ENCODE results near the gene PRKCZ.

DNA sequence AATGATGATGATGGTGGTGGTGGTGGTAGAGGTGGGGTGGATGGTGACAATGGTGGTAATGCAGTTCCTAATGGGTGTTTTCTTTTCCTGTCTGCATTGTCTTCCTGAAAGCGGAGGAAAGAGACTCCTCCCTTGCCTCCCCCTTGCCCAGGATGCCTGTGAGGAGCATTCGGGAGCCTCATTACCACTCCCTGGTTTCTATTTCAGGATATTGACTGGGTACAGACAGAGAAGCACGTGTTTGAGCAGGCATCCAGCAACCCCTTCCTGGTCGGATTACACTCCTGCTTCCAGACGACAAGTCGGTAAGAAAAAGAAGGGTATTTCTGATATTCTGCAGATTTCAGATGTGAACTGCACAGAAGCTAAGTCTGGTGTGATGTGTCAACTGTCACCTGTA is 105.6 kb downstream of the PRKCZ start:
- TF ChIP-seq, protein P1, sequence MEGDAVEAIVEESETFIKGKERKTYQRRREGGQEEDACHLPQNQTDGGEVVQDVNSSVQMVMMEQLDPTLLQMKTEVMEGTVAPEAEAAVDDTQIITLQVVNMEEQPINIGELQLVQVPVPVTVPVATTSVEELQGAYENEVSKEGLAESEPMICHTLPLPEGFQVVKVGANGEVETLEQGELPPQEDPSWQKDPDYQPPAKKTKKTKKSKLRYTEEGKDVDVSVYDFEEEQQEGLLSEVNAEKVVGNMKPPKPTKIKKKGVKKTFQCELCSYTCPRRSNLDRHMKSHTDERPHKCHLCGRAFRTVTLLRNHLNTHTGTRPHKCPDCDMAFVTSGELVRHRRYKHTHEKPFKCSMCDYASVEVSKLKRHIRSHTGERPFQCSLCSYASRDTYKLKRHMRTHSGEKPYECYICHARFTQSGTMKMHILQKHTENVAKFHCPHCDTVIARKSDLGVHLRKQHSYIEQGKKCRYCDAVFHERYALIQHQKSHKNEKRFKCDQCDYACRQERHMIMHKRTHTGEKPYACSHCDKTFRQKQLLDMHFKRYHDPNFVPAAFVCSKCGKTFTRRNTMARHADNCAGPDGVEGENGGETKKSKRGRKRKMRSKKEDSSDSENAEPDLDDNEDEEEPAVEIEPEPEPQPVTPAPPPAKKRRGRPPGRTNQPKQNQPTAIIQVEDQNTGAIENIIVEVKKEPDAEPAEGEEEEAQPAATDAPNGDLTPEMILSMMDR (IDR thresholded peaks at IDR 0.05; ENCODE audit: insufficient read depth, low read length), result no peak
- no peak for TF ChIP-seq POLR2AphosphoS5 (IDR thresholded peaks at IDR 0.05; ENCODE audit: low read depth)

All from HL-60 (cell line).